Upper lobe of left lung (tissue), 6 donors: Measurements from ENCODE around the gene NADK. TPM values are rescaled to one million over a fixed set of nuclear protein-coding genes. Genes with fewer than 3 reads are reported as not detected.

Source experiments
- ATAC-seq, 2 donors: fragments of 200-7000 bp; cut with Tn5 transposase; one replicate each; pipeline ENCODE4 v1.9.1; 2022; ENCODE audit warnings: mild to moderate bottlenecking in 2 of 2, moderate library complexity in 2 of 2; ENCODE audit not compliant: low FRiP score in 2 of 2
- DNase-seq, 2 donors: peaks; one replicate each; pipeline ENCODE4 v3.0.0-alpha.2; 2019 to 2020
- H3K27ac ChIP-seq, 4 donors: fragments of 200-600 bp; sonication (generic); one replicate each; pipeline ENCODE4 v1.5.1; 2016 to 2019
- H3K27me3 ChIP-seq, 4 donors: fragments of 200-600 bp; sonication (generic); one replicate each; pipeline ENCODE4 v1.5.1; 2017 to 2019
- H3K36me3 ChIP-seq, 4 donors: fragments of 200-600 bp; sonication (generic); one replicate each; pipeline ENCODE4 v1.5.1; 2016 to 2019
- H3K4me1 ChIP-seq, 4 donors: fragments of 200-600 bp; sonication (generic); one replicate each; pipeline ENCODE4 v1.5.1; 2018 to 2019
- H3K4me3 ChIP-seq, 4 donors: fragments of 200-600 bp; sonication (generic); one replicate each; pipeline ENCODE4 v1.5.1; 2017 to 2019; ENCODE audit warnings: mild to moderate bottlenecking in 2 of 4, moderate library complexity in 1 of 4
- H3K9me3 ChIP-seq, 4 donors: fragments of 200-600 bp; sonication (generic); one replicate each; pipeline ENCODE4 v1.5.1; 2018 to 2019
- EP300 ChIP-seq, 4 donors: sonication (generic); formaldehyde crosslinking; IDR thresholded peaks; one replicate each; pipeline ENCODE4 v1.5.1; 2017; ENCODE audit warnings: antibody characterized with exemption in 4 of 4, control low read depth in 2 of 4
- POLR2A ChIP-seq, 4 donors: fragments of 450-650 bp; IDR thresholded peaks; one replicate each; pipeline ENCODE4 v1.5.1; 2016 to 2017; ENCODE audit warnings: antibody characterized with exemption in 4 of 4, mild to moderate bottlenecking in 2 of 4
- POLR2AphosphoS5 ChIP-seq, 2 donors: sonication (generic); formaldehyde crosslinking; IDR thresholded peaks; one replicate each; pipeline ENCODE4 v1.5.1; 2017; ENCODE audit warnings: antibody characterized with exemption in 2 of 2
- WGBS, 2 donors: methylation state at CpG; one replicate each; pipeline ENCODE4 v1.1.5; 2017 to 2018; 5-methylcytosine and 5-hydroxymethylcytosine counted together
- total RNA-seq, 6 donors: library from RNA; depleted of rRNA in 4 of 6; stranded (reverse); fragments of >200 nt in 4 of 6; gene quantifications; one replicate each; pipeline versions ENCODE4 v1.1.0 to v1.2.1, GENCODE V29; 2016 to 2021
- TF ChIP-seq, protein P1 (sequence below), 6 experiments: fragments of 450-650 bp in 4 of 6; fragments of 200-600 bp in 2 of 6; sonication (generic) in 2 of 6; IDR thresholded peaks; one replicate each; pipeline ENCODE4 v1.5.1; 2016 to 2019; ENCODE audit warnings: antibody characterized with exemption in 6 of 6
- donor health status: DM: no; HTN: no; CAD: no; lungs with moderate emphysema.
- donor health status: DM: no; HTN: yes; CAD: no; lungs with severe emphysema.

The NADK gene
- total RNA-seq, 6 donors from 2014 or later = 85.0 to 279 (median 124) TPM

DNA sequence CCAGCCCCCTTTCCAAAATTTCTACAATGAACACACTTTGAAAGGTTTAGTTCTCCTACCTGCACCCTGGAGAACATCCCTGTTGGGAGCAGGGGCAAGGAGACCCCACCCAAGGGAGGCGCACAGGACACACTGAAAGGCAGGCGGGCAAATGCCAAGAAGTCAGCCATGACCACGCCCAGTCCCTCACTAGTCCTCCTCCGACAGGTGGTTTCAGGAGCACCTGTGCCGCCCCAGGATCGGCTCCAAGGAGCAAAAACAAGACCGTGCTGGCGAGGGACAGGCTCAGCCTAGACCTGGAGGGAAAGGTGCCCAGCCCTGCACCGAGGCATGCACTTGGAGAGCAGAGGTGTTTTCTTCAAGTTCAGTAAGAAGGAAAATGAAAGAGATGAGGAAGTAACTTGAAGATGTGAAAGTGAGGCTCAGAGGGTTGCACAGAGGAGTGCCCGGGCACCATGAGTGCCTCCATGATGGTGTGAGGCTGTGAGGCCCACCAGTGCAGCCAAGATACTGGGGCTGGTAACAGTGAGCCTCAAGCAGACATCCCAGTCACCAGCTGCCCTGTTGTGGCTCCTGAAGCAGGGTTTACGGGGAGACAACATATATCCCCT lies 19.6 kb upstream of the NADK start:
- Histone ChIP-seq H3K27ac (no peak overlapping the region), H3K4me1 (no peaks in the 10 kb centered on the region), H3K9me3 (no peaks in the 10 kb centered on the region), H3K4me3 (no peak overlapping the region), H3K27me3 (no peaks in the 10 kb centered on the region), H3K36me3 (peaks cover 9 to 81% (median 47%) of the 10 kb centered on the region in 4 donors)
- DNase-seq (no peak), ATAC-seq (peak in 1 of 2 donors; percentile 5)
- 91 to 92% methylated on average over 11 of the region's 11 CpGs for WGBS, 2 donors
- TF ChIP-seq, protein P1, sequence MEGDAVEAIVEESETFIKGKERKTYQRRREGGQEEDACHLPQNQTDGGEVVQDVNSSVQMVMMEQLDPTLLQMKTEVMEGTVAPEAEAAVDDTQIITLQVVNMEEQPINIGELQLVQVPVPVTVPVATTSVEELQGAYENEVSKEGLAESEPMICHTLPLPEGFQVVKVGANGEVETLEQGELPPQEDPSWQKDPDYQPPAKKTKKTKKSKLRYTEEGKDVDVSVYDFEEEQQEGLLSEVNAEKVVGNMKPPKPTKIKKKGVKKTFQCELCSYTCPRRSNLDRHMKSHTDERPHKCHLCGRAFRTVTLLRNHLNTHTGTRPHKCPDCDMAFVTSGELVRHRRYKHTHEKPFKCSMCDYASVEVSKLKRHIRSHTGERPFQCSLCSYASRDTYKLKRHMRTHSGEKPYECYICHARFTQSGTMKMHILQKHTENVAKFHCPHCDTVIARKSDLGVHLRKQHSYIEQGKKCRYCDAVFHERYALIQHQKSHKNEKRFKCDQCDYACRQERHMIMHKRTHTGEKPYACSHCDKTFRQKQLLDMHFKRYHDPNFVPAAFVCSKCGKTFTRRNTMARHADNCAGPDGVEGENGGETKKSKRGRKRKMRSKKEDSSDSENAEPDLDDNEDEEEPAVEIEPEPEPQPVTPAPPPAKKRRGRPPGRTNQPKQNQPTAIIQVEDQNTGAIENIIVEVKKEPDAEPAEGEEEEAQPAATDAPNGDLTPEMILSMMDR (IDR thresholded peaks at IDR 0.05) = no peak

DNA sequence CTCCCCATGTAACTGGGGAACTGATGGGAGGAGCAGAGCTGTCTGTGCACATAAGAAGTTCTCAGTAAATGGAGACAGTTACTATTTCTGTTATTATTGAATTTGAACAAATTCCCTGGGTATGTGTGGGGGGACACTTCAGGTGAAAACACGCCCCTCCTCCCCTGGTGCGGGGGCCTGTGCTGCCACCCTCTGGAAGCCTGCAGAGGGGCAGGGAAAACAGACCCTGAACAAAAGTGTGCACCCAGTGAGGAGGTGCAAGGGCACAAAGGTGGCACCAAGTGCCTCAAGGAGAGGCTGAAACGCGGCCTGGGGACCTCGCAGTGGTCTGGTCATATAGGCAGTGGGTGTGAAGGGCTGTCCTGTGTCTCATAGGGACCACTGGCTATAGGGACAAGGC lies 18.2 kb upstream of the NADK start:
- no peak for TF ChIP-seq POLR2AphosphoS5 (IDR thresholded peaks at IDR 0.05)
- TF ChIP-seq POLR2A (IDR thresholded peaks at IDR 0.05) = no peak
- TF ChIP-seq, protein P1 (IDR thresholded peaks at IDR 0.05) = peak in 2 of 6 experiments; percentile 13 to 17
- no peak for ATAC-seq
- Histone ChIP-seq H3K27ac (no peak overlapping the region), H3K9me3 (no peaks in the 10 kb centered on the region), H3K4me3 (no peak overlapping the region), H3K4me1 (no peaks in the 10 kb centered on the region), H3K27me3 (no peaks in the 10 kb centered on the region), H3K36me3 (peaks cover 9 to 82% (median 54%) of the 10 kb centered on the region in 4 donors)
- WGBS, 2 donors = 86 to 93% methylated on average over 5 of the region's 5 CpGs
- DNase-seq = no peak

DNA sequence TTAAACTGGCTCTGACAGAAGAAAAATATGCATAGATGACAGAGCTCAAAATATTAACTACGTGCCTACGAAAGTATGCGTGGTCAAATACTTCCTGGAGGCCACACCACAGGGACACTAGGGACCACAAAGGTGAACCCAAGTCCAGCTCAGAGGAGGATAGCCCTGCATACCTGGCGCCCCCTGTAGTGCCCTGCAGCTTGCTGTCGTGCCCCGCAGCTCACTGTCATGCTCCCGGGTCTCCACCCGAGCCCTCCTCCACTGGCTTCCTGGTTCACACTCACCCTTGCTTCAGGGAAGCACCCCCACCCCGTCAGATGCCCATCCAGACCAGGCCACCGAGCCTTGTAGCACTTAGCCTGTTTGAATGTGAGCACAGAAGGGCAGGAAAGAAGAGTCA lies 16.7 kb upstream of the NADK start:
- H3K27ac ChIP-seq = no peak overlapping the region
- no peak overlapping the region for H3K4me3 ChIP-seq
- 92 to 98% methylated on average over 10 of the region's 10 CpGs for WGBS, 2 donors
- no peaks in the 10 kb centered on the region for H3K9me3 ChIP-seq
- no peaks in the 10 kb centered on the region for H3K27me3 ChIP-seq
- H3K4me1 ChIP-seq = no peaks in the 10 kb centered on the region
- DNase-seq (no peak), ATAC-seq (no peak)
- peaks cover 16 to 90% (median 67%) of the 10 kb centered on the region in 4 donors for H3K36me3 ChIP-seq
- TF ChIP-seq, protein P1 (IDR thresholded peaks at IDR 0.05) = no peak
- TF ChIP-seq POLR2AphosphoS5 (IDR thresholded peaks at IDR 0.05) = no peak
- no peak for TF ChIP-seq EP300 (IDR thresholded peaks at IDR 0.05)
- TF ChIP-seq POLR2A (IDR thresholded peaks at IDR 0.05) = no peak

DNA sequence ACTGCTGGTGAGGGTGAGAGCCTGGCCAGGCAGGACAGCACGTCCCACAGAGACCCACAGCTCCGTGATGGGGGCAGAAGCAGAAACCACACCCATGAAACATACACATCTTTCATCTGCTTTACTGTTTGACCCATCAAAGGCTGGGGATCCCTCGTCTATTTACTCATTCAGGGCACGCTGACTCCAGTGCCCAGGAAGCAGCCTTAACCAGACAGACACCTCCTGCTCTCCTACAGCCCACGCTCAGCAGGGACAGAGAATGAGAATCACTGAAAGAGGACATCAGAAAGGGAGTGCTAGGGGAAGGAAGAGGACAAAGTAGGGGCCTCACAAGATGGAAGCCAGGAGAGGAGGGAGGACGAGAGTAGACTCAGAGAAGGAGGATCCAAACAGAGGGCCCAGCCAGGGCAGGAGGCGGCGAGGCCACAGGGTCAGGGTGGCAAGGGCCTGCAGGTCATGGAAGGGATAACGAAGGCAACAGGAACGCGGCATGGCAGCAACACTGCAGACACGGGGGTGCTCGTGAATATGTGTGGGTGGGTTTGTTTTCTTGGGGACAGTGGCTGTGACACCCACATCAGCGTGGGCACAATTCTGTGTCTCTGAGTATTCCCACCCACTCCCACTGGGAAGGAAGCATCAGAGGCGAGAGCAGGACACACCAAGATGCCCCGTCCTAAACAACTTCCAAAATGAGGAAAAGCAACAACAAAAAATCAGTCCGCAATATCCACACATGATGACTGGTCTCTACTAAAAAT lies 15.4 kb upstream of the NADK start:
- no peak overlapping the region for H3K27ac ChIP-seq
- H3K4me3 ChIP-seq = no peak overlapping the region
- no peak for DNase-seq
- H3K4me1 ChIP-seq = no peaks in the 10 kb centered on the region
- TF ChIP-seq, protein P1 (IDR thresholded peaks at IDR 0.05) = no peak
- TF ChIP-seq EP300 (IDR thresholded peaks at IDR 0.05) (no peak), POLR2AphosphoS5 (IDR thresholded peaks at IDR 0.05) (no peak)
- H3K27me3 ChIP-seq = no peaks in the 10 kb centered on the region
- no peaks in the 10 kb centered on the region for H3K9me3 ChIP-seq
- H3K36me3 ChIP-seq = peaks cover 27 to 96% (median 73%) of the 10 kb centered on the region in 4 donors
- WGBS, 2 donors = 92 to 94% methylated on average over 15 to 17 of the region's 17 CpGs
- ATAC-seq = no peak
